Measurements from ENCODE around the gene CACHD1. TPM values are rescaled to one million over a fixed set of nuclear protein-coding genes. Genes with fewer than 3 reads are reported as not detected.

The CACHD1 gene
- total RNA-seq, 1 experiment from 2014 or later = 8.4 TPM

DNA sequence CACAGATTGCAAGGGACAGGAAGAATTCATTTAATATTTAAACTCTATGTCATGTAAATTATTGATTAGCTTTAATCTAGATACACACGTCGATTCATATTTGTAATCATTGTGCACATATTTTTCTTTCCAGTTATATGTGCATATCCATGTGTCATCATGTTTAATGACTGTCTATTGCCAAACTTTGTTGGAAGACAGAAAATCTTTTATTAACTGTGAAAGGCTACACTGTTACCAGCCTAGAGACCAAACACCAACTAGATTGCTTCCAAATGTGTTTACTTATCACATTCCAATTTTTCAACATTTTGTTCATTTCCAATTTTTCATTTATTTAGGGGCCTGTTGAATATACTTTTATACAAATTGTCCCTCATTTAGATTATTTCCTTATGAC is 43.2 kb upstream of the CACHD1 start:
- POLR2A ChIA-PET = no interaction called here
- DNase-seq (ENCODE audit: low read depth, low spot score) = no peak
- intact Hi-C loops (cut with micrococcal nuclease) = no loop called here

More for the DNA sequence above, 43.2 kb upstream of the CACHD1 start:
- no peaks in the 10 kb centered on the region for H3K9me2 ChIP-seq (ENCODE audit: insufficient read depth)
- H3K79me2 ChIP-seq (ENCODE audit: insufficient read depth, low read length) = no peaks in the 10 kb centered on the region
- no peaks in the 10 kb centered on the region for H3K36me3 ChIP-seq (ENCODE audit: control insufficient read depth in 1 of 2, insufficient read depth in 2 of 2, low read length in 2 of 2)
- H3K27me3 ChIP-seq (ENCODE audit: insufficient read depth, low read length) = no peaks in the 10 kb centered on the region
- H3K4me2 ChIP-seq (ENCODE audit: low read length) = no peak overlapping the region
- ChIA-PET RAD21 (ENCODE audit: low non-redundant PET in 1 of 2, low total read pairs in 2 of 2, uncharacterized antibody in 2 of 2, unreplicated experiment in 2 of 2) (no interaction called here), CTCF (no interaction called here)
- H2AFZ ChIP-seq (ENCODE audit: low read depth, low read length, poor library complexity, severe bottlenecking) = no peak overlapping the region
- no peak overlapping the region for H3K9ac ChIP-seq (ENCODE audit: low read length)
- BruUV-seq (replicated peaks) = no TSS peak
- ATAC-seq = no peak
- no peak overlapping the region for H3K27ac ChIP-seq (ENCODE audit: low read depth, low read length)
- no peaks in the 10 kb centered on the region for H4K20me1 ChIP-seq (ENCODE audit: insufficient read depth)
- H3K9me3 ChIP-seq (ENCODE audit: control insufficient read depth in 1 of 2, insufficient read depth in 1 of 2, low read depth in 1 of 2, low read length in 2 of 2) = no peaks in the 10 kb centered on the region
- TF ChIP-seq CBX3 (IDR thresholded peaks at IDR 0.05; ENCODE audit: low read depth) (no peak), EZH2 (IDR thresholded peaks at IDR 0.05) (no peak), SIN3A (IDR thresholded peaks at IDR 0.05; ENCODE audit: low read depth) (no peak), TCF7L2 (IDR thresholded peaks at IDR 0.05; ENCODE audit: borderline replicate concordance, extremely low read depth, insufficient read depth, insufficient read length) (no peak), REST (IDR thresholded peaks at IDR 0.05; ENCODE audit: low read depth) (no peak), SP1 (IDR thresholded peaks at IDR 0.05; ENCODE audit: low read depth) (no peak), MAX (IDR thresholded peaks at IDR 0.05) (no peak), FOSL1 (IDR thresholded peaks at IDR 0.05; ENCODE audit: low read depth) (no peak), CTCF (IDR thresholded peaks at IDR 0.05 in 2 of 3, conservative IDR thresholded peaks at IDR 0.05 in 1 of 3; ENCODE audit: borderline replicate concordance in 1 of 3, insufficient read depth in 1 of 3, low read depth in 2 of 3, low read length in 2 of 3) (no peak), ATF3 (IDR thresholded peaks at IDR 0.05) (no peak), ZNF274 (IDR thresholded peaks at IDR 0.05; ENCODE audit: low read depth, low read length) (no peak), EGR1 (IDR thresholded peaks at IDR 0.05; ENCODE audit: low read depth) (no peak), ZFX (IDR thresholded peaks at IDR 0.05) (no peak), JUND (IDR thresholded peaks at IDR 0.05) (no peak)
- TF ChIP-seq, protein P1, sequence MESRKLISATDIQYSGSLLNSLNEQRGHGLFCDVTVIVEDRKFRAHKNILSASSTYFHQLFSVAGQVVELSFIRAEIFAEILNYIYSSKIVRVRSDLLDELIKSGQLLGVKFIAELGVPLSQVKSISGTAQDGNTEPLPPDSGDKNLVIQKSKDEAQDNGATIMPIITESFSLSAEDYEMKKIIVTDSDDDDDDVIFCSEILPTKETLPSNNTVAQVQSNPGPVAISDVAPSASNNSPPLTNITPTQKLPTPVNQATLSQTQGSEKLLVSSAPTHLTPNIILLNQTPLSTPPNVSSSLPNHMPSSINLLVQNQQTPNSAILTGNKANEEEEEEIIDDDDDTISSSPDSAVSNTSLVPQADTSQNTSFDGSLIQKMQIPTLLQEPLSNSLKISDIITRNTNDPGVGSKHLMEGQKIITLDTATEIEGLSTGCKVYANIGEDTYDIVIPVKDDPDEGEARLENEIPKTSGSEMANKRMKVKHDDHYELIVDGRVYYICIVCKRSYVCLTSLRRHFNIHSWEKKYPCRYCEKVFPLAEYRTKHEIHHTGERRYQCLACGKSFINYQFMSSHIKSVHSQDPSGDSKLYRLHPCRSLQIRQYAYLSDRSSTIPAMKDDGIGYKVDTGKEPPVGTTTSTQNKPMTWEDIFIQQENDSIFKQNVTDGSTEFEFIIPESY (IDR thresholded peaks at IDR 0.05; ENCODE audit: extremely low read depth, insufficient replicate concordance, low read length) = no peak
- H3K4me3 ChIP-seq (replicated peaks in 1 of 2; ENCODE audit: low read depth in 1 of 2, low read length in 2 of 2) = no peak overlapping the region
- H3K4me1 ChIP-seq (ENCODE audit: control insufficient read depth in 1 of 2, insufficient read depth in 2 of 2, low read length in 2 of 2) = no peaks in the 10 kb centered on the region

All from HCT116 (cell line).